ENCODE results near the gene FKBP4.

DNA sequence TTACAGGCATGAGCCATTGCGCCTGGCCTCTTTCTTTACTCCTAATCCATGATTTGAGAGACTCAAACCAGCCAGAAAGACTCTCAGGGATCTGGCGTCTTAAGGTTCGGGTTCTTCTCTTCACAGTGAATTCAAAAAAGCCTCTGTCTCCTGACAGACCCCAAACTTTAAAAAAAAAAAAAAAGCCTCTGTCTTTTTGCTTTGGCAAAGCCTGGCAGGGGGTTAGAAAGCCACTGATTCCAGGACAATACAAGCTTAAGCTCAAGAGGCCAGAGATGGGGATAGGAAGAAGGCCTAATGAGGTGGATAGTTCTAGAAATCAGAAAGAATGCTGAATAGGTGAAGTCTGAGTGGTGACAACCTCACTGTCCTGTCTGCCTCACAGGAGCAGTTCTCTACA, 31.3 kb downstream of the FKBP4 start:
- TF ChIP-seq POLR2A (IDR thresholded peaks at IDR 0.05) = no peak
- TF ChIP-seq, protein P1, sequence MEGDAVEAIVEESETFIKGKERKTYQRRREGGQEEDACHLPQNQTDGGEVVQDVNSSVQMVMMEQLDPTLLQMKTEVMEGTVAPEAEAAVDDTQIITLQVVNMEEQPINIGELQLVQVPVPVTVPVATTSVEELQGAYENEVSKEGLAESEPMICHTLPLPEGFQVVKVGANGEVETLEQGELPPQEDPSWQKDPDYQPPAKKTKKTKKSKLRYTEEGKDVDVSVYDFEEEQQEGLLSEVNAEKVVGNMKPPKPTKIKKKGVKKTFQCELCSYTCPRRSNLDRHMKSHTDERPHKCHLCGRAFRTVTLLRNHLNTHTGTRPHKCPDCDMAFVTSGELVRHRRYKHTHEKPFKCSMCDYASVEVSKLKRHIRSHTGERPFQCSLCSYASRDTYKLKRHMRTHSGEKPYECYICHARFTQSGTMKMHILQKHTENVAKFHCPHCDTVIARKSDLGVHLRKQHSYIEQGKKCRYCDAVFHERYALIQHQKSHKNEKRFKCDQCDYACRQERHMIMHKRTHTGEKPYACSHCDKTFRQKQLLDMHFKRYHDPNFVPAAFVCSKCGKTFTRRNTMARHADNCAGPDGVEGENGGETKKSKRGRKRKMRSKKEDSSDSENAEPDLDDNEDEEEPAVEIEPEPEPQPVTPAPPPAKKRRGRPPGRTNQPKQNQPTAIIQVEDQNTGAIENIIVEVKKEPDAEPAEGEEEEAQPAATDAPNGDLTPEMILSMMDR (IDR thresholded peaks at IDR 0.05) = no peak

Measured in adrenal gland (tissue), 5 donors.